Activated CD4-positive, alpha-beta T cell treated with anti-CD3 and anti-CD28 coated beads, Interleukin-2, amount 10 ng/mL, durations not matched to agents 7 days and 5 days (primary cell): Measurements from ENCODE around the gene GRK5. TPM values are rescaled to one million over a fixed set of nuclear protein-coding genes. Genes with fewer than 3 reads are reported as not detected.

Source experiments
- CTCF ChIA-PET: fragments of 350-600 bp; sonication (Branson Sonifier 250); formaldehyde crosslinking; loops from one replicate; lab custom pipeline; 2021; ENCODE audit warnings: antibody characterized with exemption; lab: Charles Lee
- POLR2A ChIA-PET: fragments of 350-600 bp; sonication (Branson Sonifier 250); formaldehyde crosslinking; loops from one replicate; lab custom pipeline; 2021; ENCODE audit warnings: antibody characterized with exemption; lab: Charles Lee
- DNase-seq: peaks from one replicate; pipeline ENCODE4 v3.0.0-alpha.2; 2020
- H3K27ac Mint-ChIP-seq: one replicate; pipeline ENCODE4 v1.8.0; 2021; ENCODE audit warnings: mild to moderate bottlenecking, moderate library complexity, mixed read lengths
- H3K27me3 Mint-ChIP-seq: one replicate; pipeline ENCODE4 v1.8.0; 2021; ENCODE audit warnings: mixed read lengths
- H3K36me3 Mint-ChIP-seq: one replicate; pipeline ENCODE4 v1.8.0; 2021; ENCODE audit warnings: low read depth, mixed read lengths
- H3K4me1 Mint-ChIP-seq: one replicate; pipeline ENCODE4 v1.8.0; 2021; ENCODE audit warnings: mixed read lengths
- H3K4me3 Mint-ChIP-seq: one replicate; pipeline ENCODE4 v1.8.0; 2021; ENCODE audit warnings: mild to moderate bottlenecking, moderate library complexity, mixed read lengths
- H3K9me3 Mint-ChIP-seq: one replicate; pipeline ENCODE4 v1.8.0; 2021; ENCODE audit warnings: mixed read lengths
- total RNA-seq, 2 experiments: library from RNA; stranded (reverse); gene quantifications; one replicate each; pipeline ENCODE4 v1.2.3, GENCODE V29; 2021

GRK5 gene
- total RNA-seq, 2 experiments from 2014 or later, result 26.0 to 27.5 TPM

- POLR2A ChIA-PET, result no interaction called here
- CTCF ChIA-PET, result interaction anchor here (0.6 to 1.6 kb wide), 3 partner anchors 12 to 48 kb away, joined by 3 to 4 read pairs (median 3); no protein-coding TSS in a partner anchor
Observed at GRCh38 chr10:119493155-119493554, 285.8 kb downstream of the GRK5 start.

GRCh38 chr10:119494236-119495020 lies 287.1 kb downstream of the GRK5 start:
- Mint-ChIP-seq H3K4me3 (no peak overlapping the region), H3K27ac (peak overlapping the region; percentile 80), H3K27me3 (no peaks in the 10 kb centered on the region), H3K9me3 (no peaks in the 10 kb centered on the region), H3K4me1 (peaks cover 76% of the 10 kb centered on the region), H3K36me3 (peaks cover 25% of the 10 kb centered on the region)
- ChIA-PET CTCF (interaction anchor here (0.6 to 1.6 kb wide), 3 partner anchors 49 to 204 kb away, joined by 3 to 4 read pairs (median 3); no protein-coding TSS in a partner anchor), POLR2A (no interaction called here)
- DNase-seq, result no peak

More at GRCh38 chr10:119493155-119493554, 285.8 kb downstream of the GRK5 start:
- peak overlapping the region; percentile 22 for H3K4me3 Mint-ChIP-seq
- peak overlapping the region; percentile 74 for H3K27ac Mint-ChIP-seq
- DNase-seq, result no peak
- peaks cover 14% of the 10 kb centered on the region for H3K36me3 Mint-ChIP-seq
- peaks cover 74% of the 10 kb centered on the region for H3K4me1 Mint-ChIP-seq
- no peaks in the 10 kb centered on the region for H3K27me3 Mint-ChIP-seq
- H3K9me3 Mint-ChIP-seq, result no peaks in the 10 kb centered on the region

- H3K9me3 Mint-ChIP-seq, result no peaks in the 10 kb centered on the region
- H3K4me3 Mint-ChIP-seq, result no peak overlapping the region
- POLR2A ChIA-PET, result no interaction called here
- H3K27ac Mint-ChIP-seq, result peak overlapping the region; percentile 80
- peaks cover 29% of the 10 kb centered on the region for H3K36me3 Mint-ChIP-seq
- peaks cover 76% of the 10 kb centered on the region for H3K4me1 Mint-ChIP-seq
- no peak for DNase-seq
- CTCF ChIA-PET, result no interaction called here
- no peaks in the 10 kb centered on the region for H3K27me3 Mint-ChIP-seq
Observed at GRCh38 chr10:119495021-119495505, 287.7 kb downstream of the GRK5 start.

GRCh38 chr10:119495545-119495944 lies 288.2 kb downstream of the GRK5 start:
- Mint-ChIP-seq H3K4me3 (no peak overlapping the region), H3K27me3 (no peaks in the 10 kb centered on the region), H3K27ac (peak overlapping the region; percentile 13), H3K4me1 (peaks cover 76% of the 10 kb centered on the region), H3K9me3 (no peaks in the 10 kb centered on the region), H3K36me3 (peaks cover 34% of the 10 kb centered on the region)
- POLR2A ChIA-PET, result no interaction called here
- CTCF ChIA-PET, result no interaction called here
- DNase-seq, result no peak

GRCh38 chr10:119496273-119496672 lies 288.9 kb downstream of the GRK5 start:
- DNase-seq, result peak; percentile 39
- H3K36me3 Mint-ChIP-seq, result peaks cover 40% of the 10 kb centered on the region
- peak overlapping the region; percentile 76 for H3K27ac Mint-ChIP-seq
- peaks cover 84% of the 10 kb centered on the region for H3K4me1 Mint-ChIP-seq
- no peaks in the 10 kb centered on the region for H3K27me3 Mint-ChIP-seq
- POLR2A ChIA-PET, result no interaction called here
- H3K4me3 Mint-ChIP-seq, result no peak overlapping the region
- CTCF ChIA-PET, result interaction anchor here (1.6 kb wide), 1 partner anchor 9 kb away, joined by 4 read pairs; no protein-coding TSS in a partner anchor
- H3K9me3 Mint-ChIP-seq, result no peaks in the 10 kb centered on the region

- CTCF ChIA-PET, result interaction anchor here (0.6 to 1.6 kb wide), 3 partner anchors 8 to 399 kb away, joined by 3 to 4 read pairs (median 4); no protein-coding TSS in a partner anchor
- POLR2A ChIA-PET, result interaction anchor here (0.7 kb wide), 1 partner anchor 17 kb away, joined by 4 read pairs; no protein-coding TSS in a partner anchor
- peak overlapping the region; percentile 76 for H3K27ac Mint-ChIP-seq
- H3K4me1 Mint-ChIP-seq, result peaks cover 87% of the 10 kb centered on the region
- no peak for DNase-seq
- H3K36me3 Mint-ChIP-seq, result peaks cover 47% of the 10 kb centered on the region
- no peak overlapping the region for H3K4me3 Mint-ChIP-seq
- H3K27me3 Mint-ChIP-seq, result no peaks in the 10 kb centered on the region
- H3K9me3 Mint-ChIP-seq, result no peaks in the 10 kb centered on the region
Observed at GRCh38 chr10:119497243-119497642, 289.9 kb downstream of the GRK5 start.

- ChIA-PET CTCF (interaction anchor here (0.6 to 2.3 kb wide), 5 partner anchors 40 to 300 kb away, joined by 3 to 7 read pairs (median 4); partner anchors contain the start of genes GRK5 and RGS10), POLR2A (interaction anchor here (0.7 kb wide), 1 partner anchor 43 kb away, joined by 3 read pairs; the partner anchor contains the start of gene RGS10)
- Mint-ChIP-seq H3K4me1 (peaks cover 91% of the 10 kb centered on the region), H3K9me3 (no peaks in the 10 kb centered on the region), H3K4me3 (peak overlapping the region; percentile 17), H3K36me3 (peaks cover 60% of the 10 kb centered on the region), H3K27ac (peak overlapping the region; percentile 10), H3K27me3 (no peaks in the 10 kb centered on the region)
- no peak for DNase-seq
Observed at GRCh38 chr10:119498889-119499676, 291.7 kb downstream of the GRK5 start.

GRCh38 chr10:119499677-119500002 lies 292.3 kb downstream of the GRK5 start:
- no peaks in the 10 kb centered on the region for H3K9me3 Mint-ChIP-seq
- ChIA-PET CTCF (interaction anchor here (0.7 to 2.3 kb wide), 7 partner anchors 9 to 361 kb away, joined by 3 to 12 read pairs (median 4); partner anchors contain the start of genes GRK5 and RGS10), POLR2A (interaction anchor here (0.7 kb wide), 1 partner anchor 43 kb away, joined by 3 read pairs; the partner anchor contains the start of gene RGS10)
- peaks cover 66% of the 10 kb centered on the region for H3K36me3 Mint-ChIP-seq
- peaks cover 91% of the 10 kb centered on the region for H3K4me1 Mint-ChIP-seq
- no peak for DNase-seq
- peak overlapping the region; percentile 17 for H3K4me3 Mint-ChIP-seq
- H3K27me3 Mint-ChIP-seq, result no peaks in the 10 kb centered on the region
- H3K27ac Mint-ChIP-seq, result peak overlapping the region; percentile 96

- Mint-ChIP-seq H3K9me3 (no peaks in the 10 kb centered on the region), H3K27me3 (no peaks in the 10 kb centered on the region), H3K36me3 (peaks cover 72% of the 10 kb centered on the region), H3K27ac (peak overlapping the region; percentile 96), H3K4me1 (peaks cover 91% of the 10 kb centered on the region), H3K4me3 (no peak overlapping the region)
- ChIA-PET POLR2A (interaction anchor here (0.5 to 0.7 kb wide), 3 partner anchors 12 to 320 kb away, joined by 3 read pairs; partner anchors contain the start of gene RGS10), CTCF (interaction anchor here (0.7 to 2.3 kb wide), 7 partner anchors 10 to 361 kb away, joined by 3 to 12 read pairs (median 4); partner anchors contain the start of genes GRK5 and RGS10)
- no peak for DNase-seq
Observed at GRCh38 chr10:119500123-119500795, 292.9 kb downstream of the GRK5 start.

- peaks cover 92% of the 10 kb centered on the region for H3K4me1 Mint-ChIP-seq
- no peaks in the 10 kb centered on the region for H3K9me3 Mint-ChIP-seq
- H3K36me3 Mint-ChIP-seq, result peaks cover 74% of the 10 kb centered on the region
- CTCF ChIA-PET, result interaction anchor here (1.4 to 2.3 kb wide), 3 partner anchors 10 to 42 kb away, joined by 5 to 12 read pairs (median 7); partner anchors contain the start of gene RGS10
- POLR2A ChIA-PET, result interaction anchor here (0.7 kb wide), 1 partner anchor 321 kb away, joined by 3 read pairs; no protein-coding TSS in a partner anchor
- no peak for DNase-seq
- peak overlapping the region; percentile 96 for H3K27ac Mint-ChIP-seq
- no peak overlapping the region for H3K4me3 Mint-ChIP-seq
- H3K27me3 Mint-ChIP-seq, result no peaks in the 10 kb centered on the region
Observed at GRCh38 chr10:119500821-119501220, 293.4 kb downstream of the GRK5 start.

- H3K9me3 Mint-ChIP-seq, result no peaks in the 10 kb centered on the region
- peaks cover 92% of the 10 kb centered on the region for H3K4me1 Mint-ChIP-seq
- peak overlapping the region; percentile 96 for H3K27ac Mint-ChIP-seq
- DNase-seq, result no peak
- peaks cover 80% of the 10 kb centered on the region for H3K36me3 Mint-ChIP-seq
- POLR2A ChIA-PET, result no interaction called here
- CTCF ChIA-PET, result interaction anchor here (1.2 to 2.2 kb wide), 4 partner anchors 11 to 296 kb away, joined by 3 to 12 read pairs (median 4); no protein-coding TSS in a partner anchor
- peak overlapping the region; percentile 60 for H3K4me3 Mint-ChIP-seq
- no peaks in the 10 kb centered on the region for H3K27me3 Mint-ChIP-seq
Observed at GRCh38 chr10:119501690-119502089, 294.3 kb downstream of the GRK5 start.
